ENCODE results near the gene WWTR1. TPM values are rescaled to one million over a fixed set of nuclear protein-coding genes. Genes with fewer than 3 reads are reported as not detected.

Gene WWTR1
- total RNA-seq, 1 donor from 2014 or later, result 137 TPM

- Mint-ChIP-seq H3K4me3 (ENCODE audit: unreplicated experiment) (no peak overlapping the region), H3K9me3 (ENCODE audit: unreplicated experiment) (no peaks in the 10 kb centered on the region), H3K27ac (ENCODE audit: unreplicated experiment) (peak overlapping the region; percentile 95), H3K4me1 (ENCODE audit: unreplicated experiment) (peaks cover 40% of the 10 kb centered on the region), H3K36me3 (ENCODE audit: low read depth, unreplicated experiment) (peaks cover 44% of the 10 kb centered on the region), H3K27me3 (ENCODE audit: unreplicated experiment) (peaks cover 18% of the 10 kb centered on the region)
- no peak for DNase-seq (ENCODE audit: low spot score)
- TF ChIP-seq, protein P1, sequence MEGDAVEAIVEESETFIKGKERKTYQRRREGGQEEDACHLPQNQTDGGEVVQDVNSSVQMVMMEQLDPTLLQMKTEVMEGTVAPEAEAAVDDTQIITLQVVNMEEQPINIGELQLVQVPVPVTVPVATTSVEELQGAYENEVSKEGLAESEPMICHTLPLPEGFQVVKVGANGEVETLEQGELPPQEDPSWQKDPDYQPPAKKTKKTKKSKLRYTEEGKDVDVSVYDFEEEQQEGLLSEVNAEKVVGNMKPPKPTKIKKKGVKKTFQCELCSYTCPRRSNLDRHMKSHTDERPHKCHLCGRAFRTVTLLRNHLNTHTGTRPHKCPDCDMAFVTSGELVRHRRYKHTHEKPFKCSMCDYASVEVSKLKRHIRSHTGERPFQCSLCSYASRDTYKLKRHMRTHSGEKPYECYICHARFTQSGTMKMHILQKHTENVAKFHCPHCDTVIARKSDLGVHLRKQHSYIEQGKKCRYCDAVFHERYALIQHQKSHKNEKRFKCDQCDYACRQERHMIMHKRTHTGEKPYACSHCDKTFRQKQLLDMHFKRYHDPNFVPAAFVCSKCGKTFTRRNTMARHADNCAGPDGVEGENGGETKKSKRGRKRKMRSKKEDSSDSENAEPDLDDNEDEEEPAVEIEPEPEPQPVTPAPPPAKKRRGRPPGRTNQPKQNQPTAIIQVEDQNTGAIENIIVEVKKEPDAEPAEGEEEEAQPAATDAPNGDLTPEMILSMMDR (IDR thresholded peaks at IDR 0.05; ENCODE audit: unreplicated experiment), result no peak
Measured at GRCh38 chr3:149528340-149528650, 129.5 kb downstream of the WWTR1 start.

GRCh38 chr3:149527531-149528339 lies 130.1 kb downstream of the WWTR1 start:
- Mint-ChIP-seq H3K4me3 (ENCODE audit: unreplicated experiment) (peak overlapping the region; percentile 49), H3K27ac (ENCODE audit: unreplicated experiment) (peak overlapping the region; percentile 95), H3K36me3 (ENCODE audit: low read depth, unreplicated experiment) (peaks cover 39% of the 10 kb centered on the region), H3K27me3 (ENCODE audit: unreplicated experiment) (peaks cover 16% of the 10 kb centered on the region), H3K4me1 (ENCODE audit: unreplicated experiment) (peaks cover 34% of the 10 kb centered on the region), H3K9me3 (ENCODE audit: unreplicated experiment) (no peaks in the 10 kb centered on the region)
- peak; percentile 31 for DNase-seq (ENCODE audit: low spot score)
- TF ChIP-seq, protein P1 (IDR thresholded peaks at IDR 0.05; ENCODE audit: unreplicated experiment), result no peak

DNA sequence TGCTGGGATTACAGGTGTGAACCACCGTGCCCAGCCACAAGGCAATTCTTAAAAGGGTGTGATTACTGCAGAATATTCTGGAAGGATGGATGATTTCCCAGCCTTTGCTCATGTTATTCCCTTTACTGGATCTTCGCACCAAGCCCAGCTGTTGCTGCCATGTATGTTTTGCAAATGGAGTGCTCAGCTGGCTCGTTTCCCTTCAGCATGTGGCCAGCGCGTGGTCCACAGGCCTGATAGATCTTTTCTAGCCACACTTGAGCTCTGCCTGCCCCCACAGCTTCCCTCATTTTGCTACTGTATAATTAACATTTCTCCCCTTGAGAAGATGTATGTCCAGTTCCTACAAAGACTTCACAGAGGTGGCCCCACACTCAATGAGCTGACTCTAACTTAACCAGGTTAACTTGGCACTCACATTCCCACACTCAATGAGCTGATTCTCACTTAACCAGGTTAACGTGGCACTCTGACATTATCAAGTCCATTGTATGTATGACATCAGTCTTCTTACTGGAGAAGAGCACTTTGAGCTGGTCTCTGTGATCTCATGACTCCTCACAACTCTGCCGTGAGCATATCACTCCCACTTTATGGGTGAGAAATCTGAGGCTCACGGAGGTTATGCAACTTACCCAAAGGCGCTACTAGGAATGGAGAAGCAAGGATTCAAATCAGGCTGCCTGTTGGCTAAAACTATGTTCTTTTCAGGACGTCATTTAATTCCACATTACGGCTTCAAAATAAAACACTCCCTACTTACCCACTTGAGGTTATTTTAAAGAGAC lies 134.1 kb downstream of the WWTR1 start:
- H3K9me3 Mint-ChIP-seq (ENCODE audit: unreplicated experiment), result no peaks in the 10 kb centered on the region
- DNase-seq (ENCODE audit: low spot score), result no peak
- H3K4me1 Mint-ChIP-seq (ENCODE audit: unreplicated experiment), result peaks cover 16% of the 10 kb centered on the region
- H3K36me3 Mint-ChIP-seq (ENCODE audit: low read depth, unreplicated experiment), result peaks cover 42% of the 10 kb centered on the region
- peaks cover 11% of the 10 kb centered on the region for H3K27me3 Mint-ChIP-seq (ENCODE audit: unreplicated experiment)
- TF ChIP-seq, protein P1 (IDR thresholded peaks at IDR 0.05; ENCODE audit: unreplicated experiment), result no peak
- H3K27ac Mint-ChIP-seq (ENCODE audit: unreplicated experiment), result no peak overlapping the region
- H3K4me3 Mint-ChIP-seq (ENCODE audit: unreplicated experiment), result peak overlapping the region; percentile 2

DNA sequence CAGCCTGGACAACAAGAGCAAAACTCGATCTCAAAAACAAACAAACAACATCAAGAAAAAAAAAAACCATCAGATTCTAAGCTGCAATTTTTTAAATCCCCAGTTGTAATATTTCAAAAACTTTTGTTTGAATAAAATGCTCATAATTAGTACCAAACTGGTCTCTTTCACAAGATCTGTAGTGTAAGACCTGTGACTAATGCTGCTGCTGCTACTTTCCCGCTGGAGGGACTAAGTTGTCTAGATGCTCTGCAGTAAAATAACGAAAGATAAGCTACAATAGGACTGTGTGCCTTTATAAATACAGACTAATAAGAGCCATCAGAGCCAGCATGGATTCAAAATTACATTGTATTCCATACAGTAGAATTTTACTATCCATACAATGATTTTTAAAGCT lies 137.9 kb downstream of the WWTR1 start:
- no peaks in the 10 kb centered on the region for H3K4me1 Mint-ChIP-seq (ENCODE audit: unreplicated experiment)
- TF ChIP-seq, protein P1 (IDR thresholded peaks at IDR 0.05; ENCODE audit: unreplicated experiment), result no peak
- H3K36me3 Mint-ChIP-seq (ENCODE audit: low read depth, unreplicated experiment), result peaks cover 24% of the 10 kb centered on the region
- H3K27me3 Mint-ChIP-seq (ENCODE audit: unreplicated experiment), result peaks cover 4% of the 10 kb centered on the region
- H3K9me3 Mint-ChIP-seq (ENCODE audit: unreplicated experiment), result no peaks in the 10 kb centered on the region
- no peak overlapping the region for H3K4me3 Mint-ChIP-seq (ENCODE audit: unreplicated experiment)
- no peak for DNase-seq (ENCODE audit: low spot score)
- H3K27ac Mint-ChIP-seq (ENCODE audit: unreplicated experiment), result no peak overlapping the region

DNA sequence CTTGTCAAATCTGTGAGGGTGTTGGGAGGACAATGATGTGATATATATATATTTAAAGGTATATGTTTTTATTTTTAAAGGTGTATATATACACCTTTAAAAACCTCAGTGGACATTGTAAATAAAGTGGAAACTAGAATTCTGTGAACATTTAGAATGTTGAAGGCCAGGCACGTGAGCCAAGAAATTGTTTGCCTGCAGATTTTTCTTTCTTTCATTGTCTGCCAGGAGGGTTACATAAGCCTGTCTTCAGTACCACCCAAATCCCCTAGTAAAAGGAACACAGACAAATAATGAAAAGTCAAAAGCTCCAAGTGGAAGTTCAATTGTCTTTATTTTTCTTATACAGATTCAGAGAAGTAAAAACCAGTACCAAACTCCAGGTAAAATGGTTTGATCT lies 140.9 kb downstream of the WWTR1 start:
- no peak for DNase-seq (ENCODE audit: low spot score)
- H3K4me3 Mint-ChIP-seq (ENCODE audit: unreplicated experiment), result no peak overlapping the region
- no peaks in the 10 kb centered on the region for H3K9me3 Mint-ChIP-seq (ENCODE audit: unreplicated experiment)
- TF ChIP-seq, protein P1 (IDR thresholded peaks at IDR 0.05; ENCODE audit: unreplicated experiment), result no peak
- peaks cover 4% of the 10 kb centered on the region for H3K4me1 Mint-ChIP-seq (ENCODE audit: unreplicated experiment)
- H3K27ac Mint-ChIP-seq (ENCODE audit: unreplicated experiment), result no peak overlapping the region
- H3K36me3 Mint-ChIP-seq (ENCODE audit: low read depth, unreplicated experiment), result peaks cover 9% of the 10 kb centered on the region
- H3K27me3 Mint-ChIP-seq (ENCODE audit: unreplicated experiment), result peaks cover 6% of the 10 kb centered on the region
